Dedifferentiated amniotic fluid mesenchymal stem cell (primary cell): ENCODE results near the gene WNK2.

Experiments
- DNase-seq: peaks from one replicate; pipeline ENCODE4 v3.0.0-alpha.2; 2016; ENCODE audit errors: extremely low spot score

WNK2 gene

GRCh38 chr9:93266521-93267001 lies 82.6 kb downstream of the WNK2 start:
- no peak for DNase-seq

- no peak for DNase-seq
Observed at GRCh38 chr9:93267091-93267541, 83.2 kb downstream of the WNK2 start.

- DNase-seq = no peak
Observed at GRCh38 chr9:93267681-93268505, 84.0 kb downstream of the WNK2 start.

GRCh38 chr9:93268551-93269314 lies 84.8 kb downstream of the WNK2 start:
- no peak for DNase-seq

GRCh38 chr9:93270976-93271375 lies 87.0 kb downstream of the WNK2 start:
- DNase-seq = no peak

- no peak for DNase-seq
Observed at GRCh38 chr9:93276973-93277372, 93.0 kb downstream of the WNK2 start.

GRCh38 chr9:93278144-93278543 lies 94.2 kb downstream of the WNK2 start:
- DNase-seq = no peak

- no peak for DNase-seq
Observed at GRCh38 chr9:93280661-93281259, 96.8 kb downstream of the WNK2 start.

GRCh38 chr9:93286252-93287188 lies 102.6 kb downstream of the WNK2 start:
- no peak for DNase-seq

GRCh38 chr9:93287189-93287552 lies 103.2 kb downstream of the WNK2 start:
- no peak for DNase-seq

- no peak for DNase-seq
Observed at GRCh38 chr9:93287593-93287992, 103.7 kb downstream of the WNK2 start.

- DNase-seq = no peak
Observed at GRCh38 chr9:93288341-93288740, 104.4 kb downstream of the WNK2 start.

- DNase-seq = no peak
Observed at GRCh38 chr9:93288891-93289883, 105.2 kb downstream of the WNK2 start.

- no peak for DNase-seq
Observed at GRCh38 chr9:93290495-93291434, 106.8 kb downstream of the WNK2 start.

GRCh38 chr9:93291536-93292287 lies 107.8 kb downstream of the WNK2 start:
- no peak for DNase-seq

GRCh38 chr9:93292288-93292615 lies 108.3 kb downstream of the WNK2 start:
- DNase-seq = no peak

GRCh38 chr9:93292664-93293328 lies 108.9 kb downstream of the WNK2 start:
- DNase-seq = no peak

- DNase-seq = no peak
Observed at GRCh38 chr9:93294011-93294410, 110.1 kb downstream of the WNK2 start.
